ENCODE results near the gene TADA2B.

DNA sequence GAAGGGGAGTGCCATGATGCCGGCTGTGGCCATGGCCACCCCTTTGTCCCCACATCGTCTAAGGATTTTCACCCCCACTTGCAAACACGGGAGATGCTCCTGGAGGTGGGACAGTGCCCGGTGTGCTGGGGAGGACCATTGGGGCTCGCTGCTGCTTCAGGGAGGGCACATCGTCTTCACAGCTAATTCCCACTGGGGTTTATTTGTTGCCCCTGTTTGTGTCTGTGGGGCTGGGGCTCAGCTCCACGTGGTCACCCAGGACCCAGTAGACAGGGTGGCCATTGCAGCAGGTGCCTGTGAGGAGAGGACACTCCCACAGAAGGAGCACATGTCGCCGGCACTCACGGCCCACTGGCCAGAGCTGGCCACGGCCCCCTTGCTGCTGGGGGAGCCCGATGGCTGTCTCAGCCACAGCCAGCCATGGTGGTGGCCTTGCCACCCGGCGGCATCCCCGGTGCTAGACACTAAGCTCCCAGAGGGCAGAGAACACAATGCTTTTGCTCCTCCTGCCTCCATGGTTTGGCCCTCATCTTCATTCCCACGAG lies 52.5 kb downstream of the TADA2B start:
- TF ChIP-seq CTCF (IDR thresholded peaks at IDR 0.05), result no peak
- no peak for TF ChIP-seq POLR2A (IDR thresholded peaks at IDR 0.05)
